NCI-H1417 (cell line): Measurements from ENCODE around the gene VPS37B.
"Not testable (repeated sequence)": the region's sequence is repeated elsewhere in the genome, so short reads cannot be mapped to it uniquely, and the experiment has no call there.

Experiments used
- DNase-seq, 3 experiments: peaks; one replicate each; lab custom pipeline; 2025; lab: John Stamatoyannopoulos, UW

Gene VPS37B

GRCh38 chr12:122882908-122883558 is 12.9 kb downstream of the VPS37B start:
- DNase-seq, result no peak

DNA sequence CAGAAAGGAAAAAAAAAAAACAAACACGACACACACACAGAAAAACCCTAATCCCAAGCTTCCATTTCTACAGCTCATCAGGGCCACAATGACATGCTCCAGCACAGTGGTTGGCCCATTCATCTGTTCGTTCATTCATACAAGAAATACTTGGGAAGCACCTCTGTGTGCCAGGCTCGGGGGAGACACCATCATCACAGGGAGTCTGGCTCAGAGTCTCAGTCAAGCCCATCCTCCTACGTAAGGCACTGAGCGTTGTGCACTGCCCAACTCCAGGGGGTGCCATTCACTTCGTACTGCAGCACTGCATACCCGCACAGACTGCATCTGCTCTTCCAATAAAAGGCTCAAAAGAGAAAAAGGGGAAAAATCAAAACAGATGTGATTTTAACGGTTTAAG is 15.3 kb downstream of the VPS37B start:
- DNase-seq, result peak in 2 of 3 experiments; percentile 16 to 63

DNA sequence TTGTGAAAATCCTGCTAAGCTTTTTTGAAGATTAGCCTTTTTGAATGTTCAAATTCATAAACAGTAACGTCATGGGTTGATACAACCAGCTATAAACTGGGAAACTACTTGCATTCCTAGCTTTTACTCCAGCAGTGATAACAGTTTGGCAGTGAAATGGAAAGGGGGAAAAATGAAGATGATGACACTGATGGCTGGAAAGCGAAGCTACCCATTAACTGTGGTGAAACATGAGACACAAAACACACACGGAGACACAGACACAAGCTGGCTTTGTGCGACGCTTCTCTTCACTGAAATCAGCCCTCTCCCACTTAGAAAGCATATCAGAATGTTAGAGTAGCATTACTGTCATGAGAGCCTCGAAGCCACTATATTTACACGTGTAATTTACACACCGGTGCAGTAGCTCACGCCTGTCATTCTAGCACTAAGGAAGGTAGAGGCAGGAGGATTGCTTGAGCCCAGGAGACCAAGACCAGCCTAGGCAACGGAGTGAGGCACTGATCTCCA is 15.7 kb downstream of the VPS37B start:
- peak in 1 of 3 experiments; percentile 74 for DNase-seq

GRCh38 chr12:122878780-122879612 is 16.9 kb downstream of the VPS37B start:
- DNase-seq, result no peak

- peak in 2 of 3 experiments; percentile 18 to 66 for DNase-seq
Observed at GRCh38 chr12:122876731-122877130, 19.2 kb downstream of the VPS37B start.

- not testable (repeated sequence) for DNase-seq
Observed at GRCh38 chr12:122876281-122876680, 19.6 kb downstream of the VPS37B start.

DNA sequence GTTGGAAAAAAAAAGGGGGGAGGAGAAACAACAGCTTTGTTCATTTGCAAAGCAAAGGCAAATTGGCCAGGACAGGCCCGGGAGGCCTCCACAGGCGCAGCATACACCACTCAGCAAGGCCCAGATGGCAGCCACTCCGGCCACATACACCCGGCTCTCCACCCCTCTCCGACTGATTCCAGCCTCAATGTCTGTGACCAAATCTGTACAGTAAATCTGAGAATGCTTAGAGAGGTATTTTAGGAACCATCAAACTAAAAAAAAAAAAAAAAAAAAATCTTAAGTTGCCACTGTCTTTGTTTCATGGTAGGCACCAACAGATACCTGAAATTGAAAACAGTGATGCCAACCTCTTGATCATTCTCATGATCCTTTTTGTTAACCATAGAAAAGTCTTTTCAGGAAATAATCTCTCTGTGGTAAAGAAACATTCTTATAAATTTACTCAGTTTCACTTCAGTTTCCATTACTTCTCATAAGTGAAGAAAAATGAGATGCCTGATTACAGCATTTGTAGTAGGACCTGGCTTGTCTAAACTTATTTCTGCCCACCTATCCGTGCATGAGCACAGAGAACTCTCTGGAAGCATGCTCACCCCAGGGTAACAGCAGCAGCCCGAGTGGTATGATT is 20.2 kb downstream of the VPS37B start:
- no peak for DNase-seq

GRCh38 chr12:122874081-122874480 is 21.8 kb downstream of the VPS37B start:
- no peak for DNase-seq

- DNase-seq, result no peak
Observed at GRCh38 chr12:122873540-122873939, 22.4 kb downstream of the VPS37B start.

GRCh38 chr12:122872815-122873361 is 23.0 kb downstream of the VPS37B start:
- DNase-seq, result peak; percentile 50 to 79 (median 52)

GRCh38 chr12:122871851-122872780 is 23.8 kb downstream of the VPS37B start:
- DNase-seq, result peak; percentile 89 to 96 (median 91)

GRCh38 chr12:122870867-122871664 is 24.9 kb downstream of the VPS37B start:
- peak in 2 of 3 experiments; percentile 41 to 64 for DNase-seq

- DNase-seq, result no peak
Observed at GRCh38 chr12:122870163-122870842, 25.6 kb downstream of the VPS37B start.

- no peak for DNase-seq
Observed at GRCh38 chr12:122869207-122869973, 26.5 kb downstream of the VPS37B start.

DNA sequence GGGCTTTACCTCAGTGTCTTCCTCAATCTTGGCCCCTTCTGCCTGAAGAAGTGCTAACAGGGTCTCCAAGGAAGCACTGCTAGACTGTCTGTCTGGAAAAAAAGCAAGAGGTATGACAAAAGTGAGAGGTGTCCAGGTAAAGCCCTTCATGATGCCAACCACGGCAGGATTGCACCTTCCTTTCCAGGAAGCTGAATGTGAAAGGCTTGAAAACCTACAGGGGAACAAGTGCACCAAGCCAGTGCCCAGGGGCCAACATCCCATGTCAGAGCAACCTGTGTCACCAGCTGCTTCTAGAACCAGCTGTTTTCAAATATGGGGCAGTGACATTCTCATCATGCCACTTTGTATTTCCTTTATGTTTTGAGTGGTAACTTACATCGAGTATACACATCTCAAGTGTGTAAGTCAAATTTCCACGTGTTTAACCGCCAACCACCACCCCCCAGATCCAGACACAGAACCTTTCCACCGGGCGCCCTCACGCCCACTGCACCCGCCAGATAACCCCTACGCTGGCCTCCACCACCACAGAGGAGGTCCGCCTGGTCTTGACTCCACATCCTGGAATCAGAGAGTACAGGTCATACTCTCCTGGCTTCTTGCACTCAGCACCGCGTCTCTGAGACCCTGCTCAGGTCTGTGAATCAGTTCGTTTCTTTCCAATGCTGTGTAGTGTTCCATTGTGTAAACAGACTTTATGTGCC is 27.3 kb downstream of the VPS37B start:
- no peak for DNase-seq

DNA sequence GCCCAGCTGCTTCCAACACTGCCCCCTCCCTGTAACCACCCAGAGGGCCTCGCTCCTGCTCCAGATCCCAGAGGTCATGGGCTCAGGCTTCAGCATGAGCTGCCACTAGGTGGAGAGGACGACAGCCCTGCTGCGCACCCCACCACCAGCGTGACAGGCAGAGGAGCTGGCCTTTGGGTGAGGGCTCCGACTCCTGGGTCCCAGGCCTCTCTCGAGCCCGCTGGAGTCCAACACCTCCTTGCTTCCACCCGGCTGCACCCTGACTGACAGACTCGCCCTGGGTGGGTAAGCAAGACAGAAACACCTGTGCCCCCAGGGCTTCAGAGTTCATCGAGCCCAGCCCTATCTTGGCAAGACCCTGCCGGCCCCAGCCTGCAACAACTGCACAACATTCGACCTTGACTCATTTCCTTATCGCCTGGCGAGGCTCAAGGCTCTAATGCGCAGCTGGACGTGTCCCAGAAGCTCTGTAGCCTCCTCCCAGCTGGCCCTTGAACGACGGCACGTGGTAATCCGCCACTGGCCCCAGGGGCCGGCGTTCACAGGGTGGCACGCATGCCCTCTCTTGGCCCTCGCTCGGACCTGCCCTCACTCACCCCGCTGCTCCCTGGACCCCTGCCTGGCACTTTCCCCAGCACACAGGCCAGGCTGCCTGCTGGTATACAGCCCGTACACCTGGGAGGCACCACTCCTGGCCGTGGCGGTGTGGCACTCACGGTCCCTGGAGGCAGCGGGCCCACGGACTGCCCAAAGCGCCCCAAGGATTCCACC is 28.0 kb downstream of the VPS37B start:
- DNase-seq, result no peak

DNA sequence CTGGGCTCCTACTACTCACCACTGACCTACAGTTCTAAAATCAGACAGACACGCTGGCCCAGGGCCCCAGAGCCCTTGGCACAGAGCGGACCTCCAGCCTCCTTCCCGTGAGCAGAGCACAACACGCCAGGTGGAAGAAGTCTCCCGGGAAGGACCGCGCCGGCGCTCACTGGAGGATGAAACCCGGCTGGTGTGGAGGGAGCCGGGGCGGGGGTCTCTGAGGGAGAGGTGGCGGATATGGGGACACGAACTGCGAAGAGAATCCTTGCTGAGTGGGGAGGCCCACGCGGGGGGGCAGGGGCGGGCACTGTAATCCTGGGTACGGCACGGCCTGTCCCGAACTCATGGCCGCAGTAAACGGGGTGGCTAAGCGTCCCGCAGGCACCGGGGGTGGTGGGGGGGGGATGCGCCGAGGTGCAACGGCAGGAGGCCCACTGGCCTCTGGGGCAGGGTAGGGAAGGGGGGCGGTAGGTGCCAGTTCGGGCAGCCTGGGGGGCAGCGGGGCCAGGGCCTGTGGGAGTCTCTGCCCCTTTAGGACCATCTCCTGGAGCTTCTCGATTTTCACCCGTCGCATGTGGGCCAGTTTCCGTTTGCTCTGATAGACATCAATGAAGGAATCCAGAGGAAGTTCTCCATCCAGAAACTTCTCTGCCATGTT is 28.8 kb downstream of the VPS37B start:
- no peak for DNase-seq
